H9 (cell line): Measurements from ENCODE around the gene SERPINA5. TPM values are rescaled to one million over a fixed set of nuclear protein-coding genes. Genes with fewer than 3 reads are reported as not detected.

Experiments
- DNase-seq: peaks from one replicate; pipeline ENCODE4 v3.0.0-alpha.2; 2017
- H2AFZ ChIP-seq: one replicate; pipeline ENCODE4 v1.6.1; 2013; ENCODE audit warnings: mild to moderate bottlenecking, low read length, control low read depth, moderate library complexity
- H2AK5ac ChIP-seq: 2 replicates; pipeline ENCODE4 v1.6.1; 2013; ENCODE audit warnings: low read length, control low read depth, mixed read lengths; ENCODE audit not compliant: insufficient read length
- H2BK120ac ChIP-seq: one replicate; pipeline ENCODE4 v1.6.1; 2013; ENCODE audit warnings: low read depth, mild to moderate bottlenecking, low read length, control low read depth, inconsistent platforms; ENCODE audit not compliant: poor library complexity, severe bottlenecking
- H2BK12ac ChIP-seq: 2 replicates; pipeline ENCODE4 v1.6.1; 2013; ENCODE audit warnings: low read length, control low read depth, mixed read lengths, low read depth; ENCODE audit not compliant: insufficient read length
- H2BK15ac ChIP-seq: 2 replicates; pipeline ENCODE4 v1.6.1; 2013; ENCODE audit warnings: low read depth, low read length, control low read depth
- H2BK20ac ChIP-seq: one replicate; pipeline ENCODE4 v1.6.1; 2013; ENCODE audit warnings: low read depth, mild to moderate bottlenecking, low read length, control low read depth, inconsistent platforms; ENCODE audit not compliant: poor library complexity, severe bottlenecking
- H2BK5ac ChIP-seq: 2 replicates; pipeline ENCODE4 v1.6.1; 2013; ENCODE audit warnings: low read length, control low read depth, mixed read lengths; ENCODE audit not compliant: insufficient read length
- H3K14ac ChIP-seq: 2 replicates; pipeline ENCODE4 v1.6.1; 2013; ENCODE audit warnings: low read length, control low read depth; ENCODE audit not compliant: insufficient read depth
- H3K18ac ChIP-seq: 2 replicates; pipeline ENCODE4 v1.6.1; 2013; ENCODE audit warnings: low read depth, mild to moderate bottlenecking, mixed read lengths, low read length, control low read depth; ENCODE audit not compliant: insufficient read length
- H3K23ac ChIP-seq: 2 replicates; pipeline ENCODE4 v1.6.1; 2013; ENCODE audit warnings: low read length, control low read depth, mixed read lengths, low read depth; ENCODE audit not compliant: insufficient read length
- H3K23me2 ChIP-seq: 2 replicates; pipeline ENCODE4 v1.6.1; 2013; ENCODE audit warnings: low read depth, mild to moderate bottlenecking, mixed read lengths, low read length, control low read depth; ENCODE audit not compliant: insufficient read length, poor library complexity, severe bottlenecking
- H3K27ac ChIP-seq: 2 replicates; pipeline ENCODE4 v1.5.1; 2013; ENCODE audit warnings: low read length, control low read depth, mixed read lengths, low read depth; ENCODE audit not compliant: insufficient read length
- H3K27me3 ChIP-seq: 2 replicates; pipeline ENCODE4 v1.6.1; 2013; ENCODE audit warnings: low read length, control low read depth, inconsistent platforms; ENCODE audit not compliant: insufficient read depth
- H3K4ac ChIP-seq: 2 replicates; pipeline ENCODE4 v1.6.1; 2013; ENCODE audit warnings: low read depth, mild to moderate bottlenecking, control low read depth, inconsistent platforms, low read length, moderate library complexity
- H3K4me1 ChIP-seq: 2 replicates; pipeline ENCODE4 v1.6.1; 2013; ENCODE audit warnings: low read length, control low read depth, inconsistent platforms; ENCODE audit not compliant: insufficient read depth
- H3K4me2 ChIP-seq: 2 replicates; pipeline ENCODE4 v1.6.1; 2013; ENCODE audit warnings: low read length, control low read depth, mixed read lengths; ENCODE audit not compliant: insufficient read length, insufficient read depth
- H3K56ac ChIP-seq: 2 replicates; pipeline ENCODE4 v1.6.1; 2013; ENCODE audit warnings: low read depth, mild to moderate bottlenecking, mixed read lengths, low read length, control low read depth; ENCODE audit not compliant: insufficient read length
- H3K79me1 ChIP-seq: 2 replicates; pipeline ENCODE4 v1.6.1; 2013; ENCODE audit warnings: low read depth, mild to moderate bottlenecking, moderate library complexity, low read length, control low read depth, inconsistent platforms; ENCODE audit not compliant: insufficient read depth, poor library complexity, severe bottlenecking
- H3K79me2 ChIP-seq: 2 replicates; pipeline ENCODE4 v1.6.1; 2013; ENCODE audit warnings: low read length, control low read depth, inconsistent platforms; ENCODE audit not compliant: insufficient read depth
- H3K9ac ChIP-seq: 2 replicates; pipeline ENCODE4 v1.6.1; 2013; ENCODE audit warnings: low read length, control low read depth, mixed read lengths; ENCODE audit not compliant: insufficient read length; ENCODE audit errors: extremely low read depth
- H3K9me3 ChIP-seq: one replicate; pipeline ENCODE4 v1.6.1; 2013; ENCODE audit warnings: low read depth, low read length, inconsistent platforms; ENCODE audit not compliant: control insufficient read depth
- H3T11ph ChIP-seq: one replicate; pipeline ENCODE4 v1.6.1; 2013; ENCODE audit warnings: mild to moderate bottlenecking, low read length, control low read depth, inconsistent platforms
- H4K20me1 ChIP-seq: one replicate; pipeline ENCODE4 v1.6.1; 2013; ENCODE audit not compliant: control insufficient read depth, insufficient read length, insufficient read depth
- H4K5ac ChIP-seq: 2 replicates; pipeline ENCODE4 v1.6.1; 2013; ENCODE audit warnings: low read depth, mild to moderate bottlenecking, mixed read lengths, low read length, control low read depth; ENCODE audit not compliant: insufficient read length
- H4K8ac ChIP-seq: replicated peaks from 2 replicates; pipeline ENCODE4 v1.6.1; 2013; ENCODE audit warnings: low read length, control low read depth, mixed read lengths, low read depth; ENCODE audit not compliant: insufficient read length
- H4K91ac ChIP-seq: 2 replicates; pipeline ENCODE4 v1.6.1; 2013; ENCODE audit warnings: low read depth, mild to moderate bottlenecking, moderate library complexity, mixed read lengths, low read length, control low read depth; ENCODE audit not compliant: insufficient read length
- H3K27ac Mint-ChIP-seq, 3 experiments: 2 replicates in 2 of 3; 3 replicates in 1 of 3; pipeline ENCODE4 v1.8.0; 2020 to 2021; ENCODE audit warnings: mixed read lengths in 3 of 3, mild to moderate bottlenecking in 1 of 3, moderate library complexity in 1 of 3
- H3K27me3 Mint-ChIP-seq: 2 replicates; pipeline ENCODE4 v1.8.0; 2021; ENCODE audit warnings: low read depth, mild to moderate bottlenecking, moderate library complexity, mixed read lengths
- H3K36me3 Mint-ChIP-seq, 3 experiments: 2 replicates in 2 of 3; 3 replicates in 1 of 3; pipeline ENCODE4 v1.8.0; 2020 to 2021; ENCODE audit warnings: low read depth in 3 of 3, mixed read lengths in 3 of 3; ENCODE audit not compliant: insufficient read depth in 1 of 3
- H3K4me1 Mint-ChIP-seq, 2 experiments: 2 replicates each; pipeline ENCODE4 v1.8.0; 2020; ENCODE audit warnings: mixed read lengths in 2 of 2
- H3K4me3 Mint-ChIP-seq, 2 experiments: 2 replicates in 1 of 2; 3 replicates in 1 of 2; pipeline ENCODE4 v1.8.0; 2020 to 2021; ENCODE audit warnings: mild to moderate bottlenecking in 2 of 2, mixed read lengths in 2 of 2, moderate library complexity in 1 of 2
- H3K9me3 Mint-ChIP-seq, 2 experiments: 2 replicates in 1 of 2; 3 replicates in 1 of 2; pipeline ENCODE4 v1.8.0; 2020; ENCODE audit warnings: mild to moderate bottlenecking in 2 of 2, mixed read lengths in 2 of 2, moderate library complexity in 1 of 2
- WGBS: extraction: QIAGEN DNeasy Blood & Tissue Kit; methylation state at CpG from one replicate; pipeline ENCODE4 v1.1.7; 2013; ENCODE audit warnings: missing lambda C conversion rate, low lambda C conversion rate, mixed read lengths; ENCODE audit not compliant: insufficient read length; ENCODE audit errors: extremely low coverage; 5-methylcytosine and 5-hydroxymethylcytosine counted together
- total RNA-seq: library from RNA; stranded (reverse); gene quantifications from 2 replicates; pipeline ENCODE4 v1.2.1, GENCODE V29; 2021
- TF ChIP-seq, protein P1 (sequence below): fragments of 200-600 bp; sonication (generic); conservative IDR thresholded peaks from 3 replicates; pipeline ENCODE4 v1.8.0; 2021; ENCODE audit warnings: antibody characterized with exemption, mild to moderate bottlenecking

The SERPINA5 gene
- total RNA-seq, 1 experiment from 2014 or later, result 1.1 TPM

DNA sequence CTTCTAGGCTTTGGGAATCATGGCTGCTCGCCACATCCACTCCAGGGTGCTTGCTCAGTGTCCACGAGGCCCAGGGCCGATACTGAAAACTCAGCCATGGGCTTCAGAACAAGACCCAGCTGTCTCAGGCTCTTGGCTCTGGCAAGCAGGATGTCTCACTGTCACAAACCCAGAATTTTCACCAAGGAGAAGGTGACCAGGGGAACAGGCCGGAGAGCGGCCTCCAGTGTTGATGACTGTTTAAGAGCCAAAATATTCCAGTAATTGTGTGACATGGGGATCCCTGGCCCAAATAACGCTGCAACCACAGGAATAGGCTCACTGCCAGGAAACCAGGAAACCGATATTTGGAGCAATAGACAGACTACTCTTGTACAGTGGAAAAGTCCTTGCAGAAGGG, 9.8 kb upstream of the SERPINA5 start:
- Histone ChIP-seq H3K23ac (no peak overlapping the region), H3K14ac (no peak overlapping the region), H2AK5ac (no peak overlapping the region), H2BK12ac (no peak overlapping the region), H4K20me1 (no peaks in the 10 kb centered on the region), H3K27me3 (no peaks in the 10 kb centered on the region), H3K79me2 (no peaks in the 10 kb centered on the region), H3T11ph (no peak overlapping the region), H4K8ac (no peak overlapping the region), H3K4me2 (no peak overlapping the region), H3K9me3 (no peaks in the 10 kb centered on the region), H2BK5ac (no peak overlapping the region), H2BK15ac (no peak overlapping the region), H3K27ac (no peak overlapping the region), H3K23me2 (no peaks in the 10 kb centered on the region), H3K4me1 (no peaks in the 10 kb centered on the region), H2BK120ac (no peak overlapping the region), H2BK20ac (no peak overlapping the region), H4K5ac (no peak overlapping the region), H3K4ac (no peak overlapping the region), H2AFZ (no peak overlapping the region), H4K91ac (no peak overlapping the region), H3K79me1 (no peaks in the 10 kb centered on the region), H3K18ac (no peak overlapping the region), H3K9ac (no peak overlapping the region), H3K56ac (no peak overlapping the region)
- Mint-ChIP-seq H3K27ac (no peak overlapping the region), H3K36me3 (no peaks in the 10 kb centered on the region), H3K9me3 (no peaks in the 10 kb centered on the region), H3K4me3 (no peak overlapping the region), H3K27me3 (peaks cover 17% of the 10 kb centered on the region), H3K4me1 (no peaks in the 10 kb centered on the region)
- TF ChIP-seq, protein P1, sequence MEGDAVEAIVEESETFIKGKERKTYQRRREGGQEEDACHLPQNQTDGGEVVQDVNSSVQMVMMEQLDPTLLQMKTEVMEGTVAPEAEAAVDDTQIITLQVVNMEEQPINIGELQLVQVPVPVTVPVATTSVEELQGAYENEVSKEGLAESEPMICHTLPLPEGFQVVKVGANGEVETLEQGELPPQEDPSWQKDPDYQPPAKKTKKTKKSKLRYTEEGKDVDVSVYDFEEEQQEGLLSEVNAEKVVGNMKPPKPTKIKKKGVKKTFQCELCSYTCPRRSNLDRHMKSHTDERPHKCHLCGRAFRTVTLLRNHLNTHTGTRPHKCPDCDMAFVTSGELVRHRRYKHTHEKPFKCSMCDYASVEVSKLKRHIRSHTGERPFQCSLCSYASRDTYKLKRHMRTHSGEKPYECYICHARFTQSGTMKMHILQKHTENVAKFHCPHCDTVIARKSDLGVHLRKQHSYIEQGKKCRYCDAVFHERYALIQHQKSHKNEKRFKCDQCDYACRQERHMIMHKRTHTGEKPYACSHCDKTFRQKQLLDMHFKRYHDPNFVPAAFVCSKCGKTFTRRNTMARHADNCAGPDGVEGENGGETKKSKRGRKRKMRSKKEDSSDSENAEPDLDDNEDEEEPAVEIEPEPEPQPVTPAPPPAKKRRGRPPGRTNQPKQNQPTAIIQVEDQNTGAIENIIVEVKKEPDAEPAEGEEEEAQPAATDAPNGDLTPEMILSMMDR, result no peak
- no CpG with 5 or more reads among the region's 7 CpGs for whole genome bisulfite sequencing
- DNase-seq, result no peak
